Prostate gland (tissue), 2 donors: ENCODE results near the gene ROR1. TPM values are rescaled to one million over a fixed set of nuclear protein-coding genes. Genes with fewer than 3 reads are reported as not detected.

ENCODE experiments used
- DNase-seq: peaks from one replicate; pipeline ENCODE4 v3.0.0-alpha.2; 2019; ENCODE audit warnings: low spot score
- H3K27ac ChIP-seq, 2 donors: fragments of 200-600 bp; sonication (generic); 2 replicates each; pipeline ENCODE4 v1.5.1; 2017 to 2019
- H3K27me3 ChIP-seq: fragments of 200-600 bp; sonication (generic); replicated peaks from 2 replicates; pipeline ENCODE4 v1.5.1; 2019; ENCODE audit not compliant: insufficient read depth
- H3K36me3 ChIP-seq, 2 donors: fragments of 200-600 bp; sonication (generic); 1 replicate in 1 of 2; 2 replicates in 1 of 2; pipeline versions ENCODE4 v1.5.1 to v1.8.1; 2017 to 2019
- H3K4me1 ChIP-seq: fragments of 200-600 bp; sonication (generic); replicated peaks from 2 replicates; pipeline ENCODE4 v1.5.1; 2019
- H3K4me3 ChIP-seq, 2 donors: fragments of 200-600 bp; sonication (generic); 2 replicates each; pipeline ENCODE4 v1.5.1; 2017 to 2019
- H3K9me3 ChIP-seq: fragments of 200-600 bp; sonication (generic); 2 replicates; pipeline ENCODE4 v1.5.1; 2017
- CTCF ChIP-seq, 4 experiments: fragments of 200-600 bp in 2 of 4; fragments of 450-650 bp in 2 of 4; sonication (generic) in 2 of 4; IDR thresholded peaks; 1 replicate in 3 of 4; 2 replicates in 1 of 4; pipeline ENCODE4 v1.5.1; 2016 to 2019; ENCODE audit warnings: antibody characterized with exemption in 4 of 4, mild to moderate bottlenecking in 2 of 4, moderate library complexity in 2 of 4
- POLR2A ChIP-seq: fragments of 450-650 bp; IDR thresholded peaks from one replicate; pipeline ENCODE4 v1.6.1; 2016; ENCODE audit warnings: antibody characterized with exemption, mild to moderate bottlenecking
- POLR2AphosphoS5 ChIP-seq: sonication (generic); formaldehyde crosslinking; IDR thresholded peaks from one replicate; pipeline ENCODE4 v1.6.1; 2017; ENCODE audit warnings: antibody characterized with exemption
- WGBS: methylation state at CpG from one replicate; pipeline ENCODE4 v1.1.5; 2018; 5-methylcytosine and 5-hydroxymethylcytosine counted together
- intact Hi-C: fragments of 100-400 bp; cut with DNase I; formaldehyde crosslinking; loops from one replicate; pipeline ENCODE4 v1.14.2; 2022
- total RNA-seq, 2 donors: library from RNA; depleted of rRNA; stranded (reverse); fragments of >200 nt; gene quantifications; one replicate each; pipeline ENCODE4 v1.1.0, GENCODE V29; 2016

Gene ROR1
- total RNA-seq, 2 donors from 2014 or later: 7.3 to 11.1 TPM

DNA sequence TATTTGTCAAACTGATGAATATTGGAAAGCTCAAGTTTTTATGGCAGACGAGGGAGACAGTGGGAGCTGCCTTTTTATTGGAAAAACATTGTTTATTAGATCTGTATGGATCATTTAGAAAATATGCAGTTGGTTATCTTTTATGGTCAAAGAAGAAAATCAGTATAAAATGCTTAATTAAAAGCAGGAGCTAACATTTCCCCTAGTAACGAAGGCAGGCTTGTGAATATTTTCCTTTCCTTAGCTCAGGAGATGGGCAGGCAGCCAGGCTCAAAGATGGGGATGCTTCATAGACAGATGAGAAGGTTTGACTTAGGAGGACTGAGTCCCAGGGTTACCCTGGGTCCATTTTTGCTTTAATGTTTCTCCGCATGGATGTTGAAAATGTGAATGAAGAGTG is 26.0 kb downstream of the ROR1 start:
- H3K27ac ChIP-seq: no peak overlapping the region
- H3K4me3 ChIP-seq: no peak overlapping the region
- no peaks in the 10 kb centered on the region for H3K36me3 ChIP-seq
- no peaks in the 10 kb centered on the region for H3K27me3 ChIP-seq
- no peaks in the 10 kb centered on the region for H3K4me1 ChIP-seq
- no peak for TF ChIP-seq POLR2AphosphoS5
- no peak for TF ChIP-seq CTCF (IDR thresholded peaks at IDR 0.05)
- TF ChIP-seq POLR2A: no peak
- 48% methylated on average over 3 of the region's 3 CpGs for WGBS
- intact Hi-C loops: no loop called here
- H3K9me3 ChIP-seq: no peaks in the 10 kb centered on the region
- no peak for DNase-seq

DNA sequence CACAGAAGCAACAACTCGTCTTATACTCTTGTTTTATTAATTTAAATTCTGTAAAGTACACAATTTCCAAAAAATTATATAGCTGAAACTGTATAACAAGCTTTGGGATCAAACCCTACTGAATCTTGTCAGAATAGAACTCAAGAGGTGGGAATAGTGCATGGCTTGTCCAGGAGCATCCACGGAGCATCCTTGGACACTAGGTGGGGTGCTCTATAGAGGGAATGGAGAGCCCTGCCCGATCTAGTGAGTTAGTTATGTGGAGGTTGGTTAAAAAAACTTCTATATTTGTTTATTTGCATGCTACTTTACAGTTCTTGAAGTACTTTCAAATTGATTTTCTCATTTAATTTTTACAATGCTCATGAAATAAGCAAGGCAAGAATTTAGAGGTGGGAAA is 28.3 kb downstream of the ROR1 start:
- intact Hi-C loops: no loop called here
- 85% methylated on average over 3 of the region's 3 CpGs for WGBS

GRCh38 chr1:63804829-63805484 is 31.1 kb downstream of the ROR1 start:
- no peak overlapping the region for H3K27ac ChIP-seq
- WGBS: 39% methylated on average over 5 of the region's 5 CpGs
- intact Hi-C loops: no loop called here
- H3K9me3 ChIP-seq: no peaks in the 10 kb centered on the region
- no peaks in the 10 kb centered on the region for H3K36me3 ChIP-seq
- no peak overlapping the region for H3K4me3 ChIP-seq
- no peaks in the 10 kb centered on the region for H3K4me1 ChIP-seq
- DNase-seq: no peak
- no peaks in the 10 kb centered on the region for H3K27me3 ChIP-seq
- TF ChIP-seq POLR2AphosphoS5 (no peak), POLR2A (no peak), CTCF (IDR thresholded peaks at IDR 0.05) (no peak)

More for the DNA sequence above, 28.3 kb downstream of the ROR1 start:
- no peak for DNase-seq
- TF ChIP-seq POLR2AphosphoS5 (no peak), POLR2A (no peak), CTCF (IDR thresholded peaks at IDR 0.05) (no peak)
- H3K27ac ChIP-seq: no peak overlapping the region
- H3K36me3 ChIP-seq: no peaks in the 10 kb centered on the region
- no peaks in the 10 kb centered on the region for H3K4me1 ChIP-seq
- H3K4me3 ChIP-seq: no peak overlapping the region
- no peaks in the 10 kb centered on the region for H3K27me3 ChIP-seq
- H3K9me3 ChIP-seq: no peaks in the 10 kb centered on the region

GRCh38 chr1:63807046-63807445 is 33.2 kb downstream of the ROR1 start:
- intact Hi-C loops: no loop called here
- H3K9me3 ChIP-seq: no peaks in the 10 kb centered on the region
- H3K4me3 ChIP-seq: no peak overlapping the region
- no peaks in the 10 kb centered on the region for H3K36me3 ChIP-seq
- TF ChIP-seq CTCF (IDR thresholded peaks at IDR 0.05) (no peak), POLR2A (no peak), POLR2AphosphoS5 (no peak)
- no peak overlapping the region for H3K27ac ChIP-seq
- WGBS: 94% methylated on average over 1 of the region's 1 CpG
- no peak for DNase-seq
- no peaks in the 10 kb centered on the region for H3K4me1 ChIP-seq
- no peaks in the 10 kb centered on the region for H3K27me3 ChIP-seq

- Histone ChIP-seq H3K27me3 (no peaks in the 10 kb centered on the region), H3K9me3 (no peaks in the 10 kb centered on the region), H3K4me1 (no peaks in the 10 kb centered on the region), H3K27ac (no peak overlapping the region), H3K4me3 (no peak overlapping the region), H3K36me3 (no peaks in the 10 kb centered on the region)
- WGBS: 52% methylated on average over 3 of the region's 3 CpGs
- intact Hi-C loops: no loop called here
- DNase-seq: no peak
- TF ChIP-seq CTCF (IDR thresholded peaks at IDR 0.05) (no peak), POLR2A (no peak)
Measured at GRCh38 chr1:63810936-63811469, 37.2 kb downstream of the ROR1 start.
